H1 (cell line): Measurements from ENCODE around the gene SBF2. TPM values are rescaled to one million over a fixed set of nuclear protein-coding genes. Genes with fewer than 3 reads are reported as not detected.

ENCODE experiments used
- HDAC2 ChIP-seq, 2 experiments: fragments of 300-600 bp in 1 of 2; sonication (generic) in 1 of 2; IDR thresholded peaks; 2 replicates each; pipeline ENCODE4 v1.6.1; 2011 to 2012; ENCODE audit warnings: low read depth in 2 of 2, low read length in 2 of 2, mild to moderate bottlenecking in 2 of 2, moderate library complexity in 2 of 2, borderline replicate concordance in 1 of 2, inconsistent platforms in 1 of 2
- PHF8 ChIP-seq: fragments of 200-600 bp; sonication (generic); conservative IDR thresholded peaks from 2 replicates; pipeline ENCODE4 v1.7.1; 2012; ENCODE audit warnings: low read depth, mild to moderate bottlenecking, inconsistent platforms, low read length, moderate library complexity
- POLR2AphosphoS5 ChIP-seq: IDR thresholded peaks from 2 replicates; pipeline ENCODE4 v1.6.1; 2011; ENCODE audit warnings: low read depth, low read length
- RBBP5 ChIP-seq: IDR thresholded peaks from 2 replicates; pipeline ENCODE4 v1.7.1; 2012; ENCODE audit warnings: low read depth, mild to moderate bottlenecking, inconsistent platforms, low read length, moderate library complexity, borderline replicate concordance
- TEAD4 ChIP-seq: IDR thresholded peaks from 2 replicates; pipeline ENCODE4 v1.6.1; 2012; ENCODE audit warnings: low read depth, low read length, inconsistent platforms, mixed read lengths
- polyA plus RNA-seq, 7 experiments: library from polyadenylated mRNA; depleted of rRNA in 3 of 7; stranded (reverse) in 5 of 7; unstranded in 2 of 7; fragments of >200 nt in 5 of 7; fragments of 200-250 nt in 2 of 7; gene quantifications; 1 replicate in 5 of 7; 2 replicates in 1 of 7; 4 replicates in 1 of 7; pipeline versions ENCODE4 v1.2.1 to v1.2.3, GENCODE V29; 2011 to 2013; ENCODE audit warnings: missing spikeins in 2 of 7, mixed read lengths in 2 of 7
- total RNA-seq: library from RNA; stranded (reverse); fragmentation: NEBNext Ultra II Directional; extraction: Animal tissue kit (Norgen Biotek cat#: 25700); gene quantifications from 2 replicates; pipeline ENCODE4 v1.2.1, GENCODE V29; 2021
- TF ChIP-seq, protein P1 (sequence below): IDR thresholded peaks from 2 replicates; pipeline ENCODE4 v1.6.1; 2012; ENCODE audit warnings: inconsistent platforms

SBF2 gene
- total and polyA plus RNA-seq, 2 of the 8 experiments (the other 6 are each of a cell fraction or from before 2014, with no cell fraction given), result 36.7 to 50.5 TPM

- TF ChIP-seq HDAC2 (IDR thresholded peaks at IDR 0.05; ENCODE audit: borderline replicate concordance in 1 of 2, low read depth in 2 of 2, low read length in 2 of 2) (no peak), POLR2AphosphoS5 (no peak), RBBP5 (no peak), TEAD4 (no peak), PHF8 (no peak)
- TF ChIP-seq, protein P1, sequence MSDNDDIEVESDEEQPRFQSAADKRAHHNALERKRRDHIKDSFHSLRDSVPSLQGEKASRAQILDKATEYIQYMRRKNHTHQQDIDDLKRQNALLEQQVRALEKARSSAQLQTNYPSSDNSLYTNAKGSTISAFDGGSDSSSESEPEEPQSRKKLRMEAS, result no peak
Observed at GRCh38 chr11:10005955-10006525, 288.0 kb downstream of the SBF2 start (continued).
